ENCODE data around the gene NOX3. TPM values are rescaled to one million over a fixed set of nuclear protein-coding genes. Genes with fewer than 3 reads are reported as not detected.

NOX3 gene
- total RNA-seq, 1 donor: not detected

GRCh38 chr6:155404937-155405336, 50.7 kb downstream of the NOX3 start:
- TF ChIP-seq, protein P1, sequence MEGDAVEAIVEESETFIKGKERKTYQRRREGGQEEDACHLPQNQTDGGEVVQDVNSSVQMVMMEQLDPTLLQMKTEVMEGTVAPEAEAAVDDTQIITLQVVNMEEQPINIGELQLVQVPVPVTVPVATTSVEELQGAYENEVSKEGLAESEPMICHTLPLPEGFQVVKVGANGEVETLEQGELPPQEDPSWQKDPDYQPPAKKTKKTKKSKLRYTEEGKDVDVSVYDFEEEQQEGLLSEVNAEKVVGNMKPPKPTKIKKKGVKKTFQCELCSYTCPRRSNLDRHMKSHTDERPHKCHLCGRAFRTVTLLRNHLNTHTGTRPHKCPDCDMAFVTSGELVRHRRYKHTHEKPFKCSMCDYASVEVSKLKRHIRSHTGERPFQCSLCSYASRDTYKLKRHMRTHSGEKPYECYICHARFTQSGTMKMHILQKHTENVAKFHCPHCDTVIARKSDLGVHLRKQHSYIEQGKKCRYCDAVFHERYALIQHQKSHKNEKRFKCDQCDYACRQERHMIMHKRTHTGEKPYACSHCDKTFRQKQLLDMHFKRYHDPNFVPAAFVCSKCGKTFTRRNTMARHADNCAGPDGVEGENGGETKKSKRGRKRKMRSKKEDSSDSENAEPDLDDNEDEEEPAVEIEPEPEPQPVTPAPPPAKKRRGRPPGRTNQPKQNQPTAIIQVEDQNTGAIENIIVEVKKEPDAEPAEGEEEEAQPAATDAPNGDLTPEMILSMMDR (IDR thresholded peaks at IDR 0.05; ENCODE audit: insufficient read depth, low read length): no peak
- DNase-seq (ENCODE audit: low read depth): no peak
- H3K4me3 ChIP-seq (ENCODE audit: low read depth, low read length): no peak overlapping the region

- H3K4me3 ChIP-seq (ENCODE audit: low read depth, low read length): no peak overlapping the region
- no peak for DNase-seq (ENCODE audit: low read depth)
- TF ChIP-seq, protein P1 (IDR thresholded peaks at IDR 0.05; ENCODE audit: insufficient read depth, low read length): no peak
Observed at GRCh38 chr6:155402656-155403304, 52.9 kb downstream of the NOX3 start.

DNA sequence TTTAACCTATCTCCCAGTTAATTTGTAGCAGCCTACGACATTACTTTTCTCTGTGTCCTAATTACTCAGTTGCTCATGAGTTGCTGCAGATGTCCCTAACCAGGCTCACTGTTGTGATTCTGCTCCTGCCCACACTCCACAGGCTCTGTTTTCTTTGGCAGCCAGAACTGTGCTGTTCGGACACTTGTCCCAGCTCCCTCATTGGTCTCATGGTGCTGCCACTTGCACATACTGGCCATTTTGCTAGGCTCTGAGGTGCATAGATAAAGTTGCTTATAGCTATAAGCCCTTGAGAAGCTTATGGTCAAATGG, 55.0 kb downstream of the NOX3 start:
- TF ChIP-seq, protein P1 (IDR thresholded peaks at IDR 0.05; ENCODE audit: insufficient read depth, low read length): no peak
- no peak overlapping the region for H3K4me3 ChIP-seq (ENCODE audit: low read depth, low read length)
- DNase-seq (ENCODE audit: low read depth): no peak

- TF ChIP-seq, protein P1 (IDR thresholded peaks at IDR 0.05; ENCODE audit: insufficient read depth, low read length): no peak
- H3K4me3 ChIP-seq (ENCODE audit: low read depth, low read length): no peak overlapping the region
- no peak for DNase-seq (ENCODE audit: low read depth)
Observed at GRCh38 chr6:155399745-155400653, 55.6 kb downstream of the NOX3 start.

DNA sequence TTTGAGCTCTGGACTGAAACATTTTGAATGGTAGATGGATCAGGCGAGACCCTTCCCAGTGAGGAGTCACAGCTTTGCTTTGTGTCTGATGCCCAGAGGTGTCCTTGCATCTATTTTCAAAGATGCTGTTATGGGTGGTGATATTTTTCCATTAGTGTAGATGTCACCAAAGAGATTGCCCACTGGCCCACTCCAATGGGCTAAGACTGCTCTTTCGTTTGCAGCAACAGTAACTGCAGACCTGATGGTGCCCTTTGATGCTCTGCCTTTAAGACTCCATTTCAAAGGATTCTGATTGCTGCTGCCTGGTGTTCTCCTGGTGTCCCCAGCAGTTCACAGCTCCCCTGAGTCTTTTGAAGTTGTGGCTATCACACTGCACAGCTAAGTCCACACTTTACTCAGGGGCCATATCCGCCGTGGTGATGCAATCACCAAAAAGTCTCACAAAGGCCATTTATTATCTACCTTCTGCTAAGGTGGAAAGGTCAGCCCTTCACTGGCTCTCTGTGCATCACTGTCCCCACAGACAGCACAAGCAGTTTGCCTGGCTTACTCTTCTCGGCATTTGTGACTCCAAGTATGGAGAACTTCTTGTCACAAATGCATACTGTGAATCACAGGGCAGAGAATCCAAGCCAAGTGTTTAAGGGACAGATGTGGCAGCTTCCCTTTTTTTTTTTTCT, 56.4 kb downstream of the NOX3 start:
- no peak overlapping the region for H3K4me3 ChIP-seq (ENCODE audit: low read depth, low read length)
- no peak for DNase-seq (ENCODE audit: low read depth)
- TF ChIP-seq, protein P1 (IDR thresholded peaks at IDR 0.05; ENCODE audit: insufficient read depth, low read length): no peak

- no peak for DNase-seq (ENCODE audit: low read depth)
- TF ChIP-seq, protein P1 (IDR thresholded peaks at IDR 0.05; ENCODE audit: insufficient read depth, low read length): no peak
- H3K4me3 ChIP-seq (ENCODE audit: low read depth, low read length): no peak overlapping the region
Observed at GRCh38 chr6:155398701-155399061, 57.0 kb downstream of the NOX3 start.

All from fibroblast of the aortic adventitia (primary cell).